Tibial artery (tissue), 4 donors: Measurements from ENCODE around the gene SCGB1A1.
"Not testable (repeated sequence)": the region's sequence is repeated elsewhere in the genome, so short reads cannot be mapped to it uniquely, and the experiment has no call there.

Source experiments
- DNase-seq, 2 donors: peaks; one replicate each; pipeline ENCODE4 v3.0.0-alpha.2; 2019
- H3K27ac ChIP-seq, 2 donors: fragments of 200-600 bp; sonication (generic) in 1 of 2; 1 replicate in 1 of 2; 2 replicates in 1 of 2; pipeline ENCODE4 v1.5.1; 2018 to 2019; ENCODE audit warnings: mild to moderate bottlenecking in 1 of 2
- H3K27me3 ChIP-seq, 2 donors: fragments of 200-600 bp; sonication (generic) in 1 of 2; one replicate each; pipeline versions ENCODE4 v1.5.1 to v1.6.0; 2016 to 2019
- H3K36me3 ChIP-seq, 3 donors: fragments of 200-600 bp; sonication (generic) in 2 of 3; one replicate each; pipeline ENCODE4 v1.5.1; 2016 to 2019; ENCODE audit warnings: mild to moderate bottlenecking in 2 of 3
- H3K4me1 ChIP-seq, 4 donors: fragments of 200-600 bp; sonication (generic) in 2 of 4; 1 replicate in 3 of 4; 2 replicates in 1 of 4; pipeline ENCODE4 v1.5.1; 2016 to 2019
- H3K4me3 ChIP-seq, 2 donors: fragments of 200-600 bp; sonication (generic) in 1 of 2; 1 replicate in 1 of 2; 2 replicates in 1 of 2; pipeline ENCODE4 v1.5.1; 2018 to 2019; ENCODE audit warnings: mild to moderate bottlenecking in 2 of 2
- H3K9me3 ChIP-seq, 3 donors: fragments of 200-600 bp; sonication (generic) in 1 of 3; one replicate each; pipeline ENCODE4 v1.5.1; 2016 to 2019
- CTCF ChIP-seq, 2 experiments: fragments of 200-600 bp in 1 of 2; fragments of 450-650 bp in 1 of 2; IDR thresholded peaks; one replicate each; pipeline ENCODE4 v1.5.1; 2017 to 2019; ENCODE audit warnings: antibody characterized with exemption in 2 of 2, mild to moderate bottlenecking in 1 of 2, moderate library complexity in 1 of 2
- intact Hi-C: fragments of 100-400 bp; cut with DNase I; formaldehyde crosslinking; loops from one replicate; pipeline ENCODE4 v1.15.0; 2023; ENCODE audit warnings: low total_unique reads

Gene SCGB1A1

GRCh38 chr11:62444835-62445234, 26.0 kb downstream of the SCGB1A1 start:
- DNase-seq: no peak
- Histone ChIP-seq H3K4me3 (peak overlapping the region; percentile 45 to 54), H3K36me3 (no peaks in the 10 kb centered on the region), H3K27me3 (no peaks in the 10 kb centered on the region), H3K27ac (peak overlapping the region; percentile 83 to 84), H3K4me1 (peaks cover 2 to 46% (median 37%) of the 10 kb centered on the region in 4 donors), H3K9me3 (no peaks in the 10 kb centered on the region)
- no peak for TF ChIP-seq CTCF (IDR thresholded peaks at IDR 0.05)
- intact Hi-C loops: no loop called here

GRCh38 chr11:62445314-62445740, 26.5 kb downstream of the SCGB1A1 start:
- no peak for DNase-seq
- no peaks in the 10 kb centered on the region for H3K9me3 ChIP-seq
- intact Hi-C loops: no loop called here
- H3K36me3 ChIP-seq: no peaks in the 10 kb centered on the region
- H3K27me3 ChIP-seq: no peaks in the 10 kb centered on the region
- TF ChIP-seq CTCF (IDR thresholded peaks at IDR 0.05): no peak
- no peak overlapping the region for H3K4me3 ChIP-seq
- H3K4me1 ChIP-seq: peaks cover 0 to 41% (median 34%) of the 10 kb centered on the region in 4 donors
- H3K27ac ChIP-seq: peak overlapping the region; percentile 83 to 84

GRCh38 chr11:62446091-62446490, 27.3 kb downstream of the SCGB1A1 start:
- no peak for DNase-seq
- Histone ChIP-seq H3K9me3 (no peaks in the 10 kb centered on the region), H3K4me3 (no peak overlapping the region), H3K27ac (peak overlapping the region; percentile 83 to 84), H3K36me3 (no peaks in the 10 kb centered on the region), H3K4me1 (peaks cover 0 to 33% (median 27%) of the 10 kb centered on the region in 4 donors), H3K27me3 (no peaks in the 10 kb centered on the region)
- TF ChIP-seq CTCF (IDR thresholded peaks at IDR 0.05): no peak
- intact Hi-C loops: no loop called here

- TF ChIP-seq CTCF (IDR thresholded peaks at IDR 0.05): no peak
- no peak overlapping the region for H3K4me3 ChIP-seq
- H3K4me1 ChIP-seq: peaks cover 0 to 20% (median 16%) of the 10 kb centered on the region in 4 donors
- no peaks in the 10 kb centered on the region for H3K27me3 ChIP-seq
- H3K36me3 ChIP-seq: no peaks in the 10 kb centered on the region
- H3K27ac ChIP-seq: no peak overlapping the region
- intact Hi-C loops: no loop called here
- DNase-seq: no peak
- no peaks in the 10 kb centered on the region for H3K9me3 ChIP-seq
These were observed 30.6 kb downstream of the SCGB1A1 start for GRCh38 chr11:62449451-62449851.

- H3K36me3 ChIP-seq, DNase-seq, H3K9me3 ChIP-seq, H3K27me3 ChIP-seq, H3K27ac ChIP-seq, H3K4me3 ChIP-seq, intact Hi-C loops: not testable (repeated sequence)
- H3K4me1 ChIP-seq: peaks cover 0 to 16% (median 13%) of the 10 kb centered on the region in 4 donors
These were observed 31.1 kb downstream of the SCGB1A1 start for GRCh38 chr11:62449912-62450311.

GRCh38 chr11:62450543-62451240, 31.9 kb downstream of the SCGB1A1 start:
- intact Hi-C loops: no loop called here
- no peaks in the 10 kb centered on the region for H3K36me3 ChIP-seq
- H3K27ac ChIP-seq: no peak overlapping the region
- peaks cover 0 to 8% (median 5%) of the 10 kb centered on the region in 4 donors for H3K4me1 ChIP-seq
- H3K4me3 ChIP-seq: no peak overlapping the region
- no peak for DNase-seq
- TF ChIP-seq CTCF (IDR thresholded peaks at IDR 0.05): no peak
- no peaks in the 10 kb centered on the region for H3K27me3 ChIP-seq
- H3K9me3 ChIP-seq: no peaks in the 10 kb centered on the region
